ENCODE measurements around the gene TIAM1. TPM values are rescaled to one million over a fixed set of nuclear protein-coding genes. Genes with fewer than 3 reads are reported as not detected.
A peak's percentile ranks its signal among the peaks of the same experiment; 100 is the strongest.

Gene TIAM1
- total RNA-seq, 1 experiment from 2014 or later: 28.7 TPM

GRCh38 chr21:31145274-31145673 lies 198.8 kb downstream of the TIAM1 start:
- ATAC-seq (no peak), DNase-seq (ENCODE audit: low spot score) (no peak)
- POLR2A ChIA-PET: no interaction called here
- Mint-ChIP-seq H3K9me3 (peaks cover 11% of the 10 kb centered on the region), H3K36me3 (peaks cover 24% of the 10 kb centered on the region), H3K4me1 (peaks cover 39% of the 10 kb centered on the region), H3K27me3 (ENCODE audit: low read depth) (no peaks in the 10 kb centered on the region), H3K4me3 (no peak overlapping the region), H3K27ac (peak overlapping the region; percentile 77)
- TF ChIP-seq ZNF532 (CRISPR knock-in tag; IDR thresholded peaks at IDR 0.05; ENCODE audit: borderline replicate concordance) (no peak), ERG (CRISPR knock-in tag; IDR thresholded peaks at IDR 0.05) (no peak), E2F4 (CRISPR knock-in tag; IDR thresholded peaks at IDR 0.05; ENCODE audit: borderline replicate concordance, low read depth) (no peak), USF1 (CRISPR knock-in tag; IDR thresholded peaks at IDR 0.05) (no peak), PREB (CRISPR knock-in tag; IDR thresholded peaks at IDR 0.05; ENCODE audit: borderline replicate concordance) (no peak), SP1 (CRISPR knock-in tag; conservative IDR thresholded peaks at IDR 0.05) (no peak), ELF4 (CRISPR knock-in tag; IDR thresholded peaks at IDR 0.05; ENCODE audit: low read depth) (no peak), ZNF512 (CRISPR knock-in tag; IDR thresholded peaks at IDR 0.05; ENCODE audit: borderline replicate concordance) (no peak), HMGXB4 (CRISPR knock-in tag; IDR thresholded peaks at IDR 0.05) (no peak), TEAD1 (CRISPR knock-in tag; IDR thresholded peaks at IDR 0.05) (no peak), FOXK1 (CRISPR knock-in tag; IDR thresholded peaks at IDR 0.05) (no peak), NFATC4 (CRISPR knock-in tag; IDR thresholded peaks at IDR 0.05) (no peak), PRDM15 (CRISPR knock-in tag; IDR thresholded peaks at IDR 0.05) (no peak), FOXP1 (CRISPR knock-in tag; IDR thresholded peaks at IDR 0.05; ENCODE audit: borderline replicate concordance) (no peak), GRHL2 (CRISPR knock-in tag; IDR thresholded peaks at IDR 0.05; ENCODE audit: insufficient replicate concordance, severe bottlenecking) (no peak), PRRX2 (CRISPR knock-in tag; IDR thresholded peaks at IDR 0.05) (no peak), FOXP4 (CRISPR knock-in tag; IDR thresholded peaks at IDR 0.05) (no peak), SOX15 (CRISPR knock-in tag; IDR thresholded peaks at IDR 0.05) (no peak), ZNF396 (CRISPR knock-in tag; IDR thresholded peaks at IDR 0.05; ENCODE audit: borderline replicate concordance) (no peak)
- CTCF ChIA-PET: no interaction called here

Measured in WTC11 (cell line).